Stomach (tissue), 9 donors: ENCODE measurements around the gene CDSN. TPM values are rescaled to one million over a fixed set of nuclear protein-coding genes. Genes with fewer than 3 reads are reported as not detected.
A peak's percentile ranks its signal among the peaks of the same experiment; 100 is the strongest.

Source experiments
- DNase-seq, 2 donors: peaks; one replicate each; pipeline versions ENCODE4 v3.0.0 to v3.0.0-alpha.2; 2013 to 2019
- H3K27ac ChIP-seq, 5 donors: fragments of 200-600 bp in 4 of 5; sonication (generic) in 4 of 5; one replicate each; pipeline ENCODE4 v1.5.1; 2013 to 2019; ENCODE audit warnings: mild to moderate bottlenecking in 1 of 5, moderate library complexity in 1 of 5
- H3K27me3 ChIP-seq, 3 donors: fragments of 200-600 bp; sonication (generic); one replicate each; pipeline ENCODE4 v1.5.1; 2017 to 2019; ENCODE audit warnings: mixed run types in 1 of 3
- H3K36me3 ChIP-seq, 4 donors: fragments of 200-600 bp; sonication (generic); 1 replicate in 3 of 4; 2 replicates in 1 of 4; pipeline ENCODE4 v1.5.1; 2016 to 2019
- H3K4me1 ChIP-seq, 4 donors: fragments of 200-600 bp; sonication (generic); one replicate each; pipeline ENCODE4 v1.5.1; 2016 to 2019
- H3K4me3 ChIP-seq, 4 donors: fragments of 200-600 bp; sonication (generic) in 3 of 4; one replicate each; pipeline ENCODE4 v1.5.1; 2016 to 2019; ENCODE audit warnings: mild to moderate bottlenecking in 1 of 4
- H3K9me3 ChIP-seq, 4 donors: fragments of 200-600 bp; sonication (generic); one replicate each; pipeline ENCODE4 v1.5.1; 2016 to 2019
- CTCF ChIP-seq, 7 experiments: fragments of 450-650 bp in 4 of 7; fragments of 200-600 bp in 3 of 7; sonication (generic) in 3 of 7; IDR thresholded peaks; one replicate each; pipeline ENCODE4 v1.5.1; 2016 to 2019; ENCODE audit warnings: antibody characterized with exemption in 7 of 7, control low read depth in 2 of 7, mild to moderate bottlenecking in 1 of 7
- EP300 ChIP-seq: sonication (generic); formaldehyde crosslinking; IDR thresholded peaks from one replicate; pipeline ENCODE4 v1.6.1; 2017; ENCODE audit warnings: antibody characterized with exemption
- POLR2A ChIP-seq, 4 donors: fragments of 450-650 bp; IDR thresholded peaks; one replicate each; pipeline ENCODE4 v1.6.1; 2016; ENCODE audit warnings: antibody characterized with exemption in 4 of 4, control low read depth in 2 of 4, mild to moderate bottlenecking in 1 of 4, moderate library complexity in 1 of 4
- POLR2AphosphoS5 ChIP-seq, 3 donors: sonication (generic); formaldehyde crosslinking; IDR thresholded peaks; one replicate each; pipeline ENCODE4 v1.6.1; 2016; ENCODE audit warnings: antibody characterized with exemption in 3 of 3
- WGBS, 5 donors: extraction: QIAGEN DNeasy Blood & Tissue Kit in 3 of 5; methylation state at CpG; one replicate each; pipeline versions ENCODE4 v1.1.5 to v1.1.7; 2013 to 2018; 5-methylcytosine and 5-hydroxymethylcytosine counted together
- intact Hi-C: fragments of 100-400 bp; cut with DNase I; formaldehyde crosslinking; loops from one replicate; pipeline ENCODE4 v1.15.1; 2023; ENCODE audit warnings: low total_unique reads
- polyA plus RNA-seq, 3 donors: library from polyadenylated mRNA; stranded (reverse); fragments of 200-250 nt; gene quantifications; one replicate each; pipeline ENCODE4 v1.2.3, GENCODE V29; 2013
- total RNA-seq, 5 donors: library from RNA; depleted of rRNA; stranded (reverse); fragments of >200 nt; gene quantifications; one replicate each; pipeline versions ENCODE4 v1.1.0 to v1.2.3, GENCODE V29; 2014 to 2016
- donor health status: healthy with polysubstance abuse.
- donor health status: Bipolar disorder and iron deficiency.
- donor health status: healthy.

Gene CDSN
- total and polyA plus RNA-seq, 8 donors: 0.05 TPM; not detected in 7

- Histone ChIP-seq H3K9me3 (no peaks in the 10 kb centered on the region), H3K4me1 (peaks cover 25 to 41% (median 34%) of the 10 kb centered on the region in 4 donors), H3K27ac (peak overlapping the region; percentile 22 to 74 (median 57)), H3K27me3 (no peaks in the 10 kb centered on the region), H3K36me3 (no peaks in the 10 kb centered on the region), H3K4me3 (no peak overlapping the region)
- peak; percentile 56 to 68 for DNase-seq
- TF ChIP-seq EP300 (no peak), CTCF (IDR thresholded peaks at IDR 0.05) (no peak), POLR2AphosphoS5 (IDR thresholded peaks at IDR 0.05) (peak in 2 of 3 donors; percentile 56 to 60), POLR2A (IDR thresholded peaks at IDR 0.05) (no peak)
- intact Hi-C loops: no loop called here
- WGBS, 5 donors: 33 to 49% (median 45%) methylated on average over 16 of the region's 16 CpGs
These were observed 6.3 kb upstream of the CDSN start for GRCh38 chr6:31126396-31127175.

- 65 to 74% (median 70%) methylated on average over 12 of the region's 12 CpGs for WGBS, 5 donors
- H3K27ac ChIP-seq: peak overlapping the region in 3 of 5 donors; percentile 22 to 74 (median 61)
- H3K4me1 ChIP-seq: peaks cover 25 to 41% (median 34%) of the 10 kb centered on the region in 4 donors
- TF ChIP-seq CTCF (IDR thresholded peaks at IDR 0.05) (no peak), EP300 (no peak), POLR2A (IDR thresholded peaks at IDR 0.05) (no peak), POLR2AphosphoS5 (IDR thresholded peaks at IDR 0.05) (no peak)
- no peak overlapping the region for H3K4me3 ChIP-seq
- H3K27me3 ChIP-seq: no peaks in the 10 kb centered on the region
- intact Hi-C loops: no loop called here
- no peaks in the 10 kb centered on the region for H3K36me3 ChIP-seq
- DNase-seq: no peak
- no peaks in the 10 kb centered on the region for H3K9me3 ChIP-seq
These were observed 5.5 kb upstream of the CDSN start for GRCh38 chr6:31125586-31126363.

- Histone ChIP-seq H3K27me3 (no peaks in the 10 kb centered on the region), H3K4me3 (no peak overlapping the region), H3K4me1 (peaks cover 25 to 41% (median 34%) of the 10 kb centered on the region in 4 donors), H3K27ac (peak overlapping the region in 2 of 5 donors; percentile 28 to 40), H3K36me3 (no peaks in the 10 kb centered on the region), H3K9me3 (no peaks in the 10 kb centered on the region)
- intact Hi-C loops: no loop called here
- TF ChIP-seq POLR2A (IDR thresholded peaks at IDR 0.05): no peak
- no peak for TF ChIP-seq CTCF (IDR thresholded peaks at IDR 0.05)
- TF ChIP-seq POLR2AphosphoS5 (IDR thresholded peaks at IDR 0.05): peak in 1 of 3 donors; percentile 46
- 45 to 59% (median 48%) methylated on average over 8 of the region's 8 CpGs for WGBS, 5 donors
- peak; percentile 52 to 63 for DNase-seq
These were observed 4.9 kb upstream of the CDSN start for GRCh38 chr6:31125162-31125561.

GRCh38 chr6:31122791-31123706 lies 2.8 kb upstream of the CDSN start:
- H3K27me3 ChIP-seq: no peaks in the 10 kb centered on the region
- 35 to 42% (median 37%) methylated on average over 16 of the region's 16 CpGs for WGBS, 5 donors
- H3K4me3 ChIP-seq: no peak overlapping the region
- H3K9me3 ChIP-seq: no peaks in the 10 kb centered on the region
- peak; percentile 54 to 76 for DNase-seq
- peak overlapping the region in 3 of 5 donors; percentile 66 to 82 (median 70) for H3K27ac ChIP-seq
- TF ChIP-seq EP300 (no peak), POLR2AphosphoS5 (IDR thresholded peaks at IDR 0.05) (no peak), POLR2A (IDR thresholded peaks at IDR 0.05) (no peak)
- intact Hi-C loops: no loop called here
- H3K36me3 ChIP-seq: no peaks in the 10 kb centered on the region
- H3K4me1 ChIP-seq: peaks cover 25 to 41% (median 34%) of the 10 kb centered on the region in 4 donors
